H9 (cell line): Measurements from ENCODE around the gene BTBD6. TPM values are rescaled to one million over a fixed set of nuclear protein-coding genes. Genes with fewer than 3 reads are reported as not detected.

Experiments used
- DNase-seq: peaks from one replicate; pipeline ENCODE4 v3.0.0-alpha.2; 2017
- H2AFZ ChIP-seq: one replicate; pipeline ENCODE4 v1.6.1; 2013; ENCODE audit warnings: mild to moderate bottlenecking, low read length, control low read depth, moderate library complexity
- H2AK5ac ChIP-seq: 2 replicates; pipeline ENCODE4 v1.6.1; 2013; ENCODE audit warnings: low read length, control low read depth, mixed read lengths; ENCODE audit not compliant: insufficient read length
- H2BK120ac ChIP-seq: one replicate; pipeline ENCODE4 v1.6.1; 2013; ENCODE audit warnings: low read depth, mild to moderate bottlenecking, low read length, control low read depth, inconsistent platforms; ENCODE audit not compliant: poor library complexity, severe bottlenecking
- H2BK12ac ChIP-seq: 2 replicates; pipeline ENCODE4 v1.6.1; 2013; ENCODE audit warnings: low read length, control low read depth, mixed read lengths, low read depth; ENCODE audit not compliant: insufficient read length
- H2BK15ac ChIP-seq: 2 replicates; pipeline ENCODE4 v1.6.1; 2013; ENCODE audit warnings: low read depth, low read length, control low read depth
- H2BK20ac ChIP-seq: one replicate; pipeline ENCODE4 v1.6.1; 2013; ENCODE audit warnings: low read depth, mild to moderate bottlenecking, low read length, control low read depth, inconsistent platforms; ENCODE audit not compliant: poor library complexity, severe bottlenecking
- H2BK5ac ChIP-seq: 2 replicates; pipeline ENCODE4 v1.6.1; 2013; ENCODE audit warnings: low read length, control low read depth, mixed read lengths; ENCODE audit not compliant: insufficient read length
- H3K14ac ChIP-seq: 2 replicates; pipeline ENCODE4 v1.6.1; 2013; ENCODE audit warnings: low read length, control low read depth; ENCODE audit not compliant: insufficient read depth
- H3K18ac ChIP-seq: 2 replicates; pipeline ENCODE4 v1.6.1; 2013; ENCODE audit warnings: low read depth, mild to moderate bottlenecking, mixed read lengths, low read length, control low read depth; ENCODE audit not compliant: insufficient read length
- H3K23ac ChIP-seq: 2 replicates; pipeline ENCODE4 v1.6.1; 2013; ENCODE audit warnings: low read length, control low read depth, mixed read lengths, low read depth; ENCODE audit not compliant: insufficient read length
- H3K23me2 ChIP-seq: 2 replicates; pipeline ENCODE4 v1.6.1; 2013; ENCODE audit warnings: low read depth, mild to moderate bottlenecking, mixed read lengths, low read length, control low read depth; ENCODE audit not compliant: insufficient read length, poor library complexity, severe bottlenecking
- H3K27ac ChIP-seq: 2 replicates; pipeline ENCODE4 v1.5.1; 2013; ENCODE audit warnings: low read length, control low read depth, mixed read lengths, low read depth; ENCODE audit not compliant: insufficient read length
- H3K27me3 ChIP-seq: 2 replicates; pipeline ENCODE4 v1.6.1; 2013; ENCODE audit warnings: low read length, control low read depth, inconsistent platforms; ENCODE audit not compliant: insufficient read depth
- H3K4ac ChIP-seq: 2 replicates; pipeline ENCODE4 v1.6.1; 2013; ENCODE audit warnings: low read depth, mild to moderate bottlenecking, control low read depth, inconsistent platforms, low read length, moderate library complexity
- H3K4me1 ChIP-seq: 2 replicates; pipeline ENCODE4 v1.6.1; 2013; ENCODE audit warnings: low read length, control low read depth, inconsistent platforms; ENCODE audit not compliant: insufficient read depth
- H3K4me2 ChIP-seq: 2 replicates; pipeline ENCODE4 v1.6.1; 2013; ENCODE audit warnings: low read length, control low read depth, mixed read lengths; ENCODE audit not compliant: insufficient read length, insufficient read depth
- H3K56ac ChIP-seq: 2 replicates; pipeline ENCODE4 v1.6.1; 2013; ENCODE audit warnings: low read depth, mild to moderate bottlenecking, mixed read lengths, low read length, control low read depth; ENCODE audit not compliant: insufficient read length
- H3K79me1 ChIP-seq: 2 replicates; pipeline ENCODE4 v1.6.1; 2013; ENCODE audit warnings: low read depth, mild to moderate bottlenecking, moderate library complexity, low read length, control low read depth, inconsistent platforms; ENCODE audit not compliant: insufficient read depth, poor library complexity, severe bottlenecking
- H3K79me2 ChIP-seq: 2 replicates; pipeline ENCODE4 v1.6.1; 2013; ENCODE audit warnings: low read length, control low read depth, inconsistent platforms; ENCODE audit not compliant: insufficient read depth
- H3K9ac ChIP-seq: 2 replicates; pipeline ENCODE4 v1.6.1; 2013; ENCODE audit warnings: low read length, control low read depth, mixed read lengths; ENCODE audit not compliant: insufficient read length; ENCODE audit errors: extremely low read depth
- H3K9me3 ChIP-seq: one replicate; pipeline ENCODE4 v1.6.1; 2013; ENCODE audit warnings: low read depth, low read length, inconsistent platforms; ENCODE audit not compliant: control insufficient read depth
- H3T11ph ChIP-seq: one replicate; pipeline ENCODE4 v1.6.1; 2013; ENCODE audit warnings: mild to moderate bottlenecking, low read length, control low read depth, inconsistent platforms
- H4K20me1 ChIP-seq: one replicate; pipeline ENCODE4 v1.6.1; 2013; ENCODE audit not compliant: control insufficient read depth, insufficient read length, insufficient read depth
- H4K5ac ChIP-seq: 2 replicates; pipeline ENCODE4 v1.6.1; 2013; ENCODE audit warnings: low read depth, mild to moderate bottlenecking, mixed read lengths, low read length, control low read depth; ENCODE audit not compliant: insufficient read length
- H4K8ac ChIP-seq: replicated peaks from 2 replicates; pipeline ENCODE4 v1.6.1; 2013; ENCODE audit warnings: low read length, control low read depth, mixed read lengths, low read depth; ENCODE audit not compliant: insufficient read length
- H4K91ac ChIP-seq: 2 replicates; pipeline ENCODE4 v1.6.1; 2013; ENCODE audit warnings: low read depth, mild to moderate bottlenecking, moderate library complexity, mixed read lengths, low read length, control low read depth; ENCODE audit not compliant: insufficient read length
- H3K27ac Mint-ChIP-seq, 3 experiments: 2 replicates in 2 of 3; 3 replicates in 1 of 3; pipeline ENCODE4 v1.8.0; 2020 to 2021; ENCODE audit warnings: mixed read lengths in 3 of 3, mild to moderate bottlenecking in 1 of 3, moderate library complexity in 1 of 3
- H3K27me3 Mint-ChIP-seq: 2 replicates; pipeline ENCODE4 v1.8.0; 2021; ENCODE audit warnings: low read depth, mild to moderate bottlenecking, moderate library complexity, mixed read lengths
- H3K36me3 Mint-ChIP-seq, 3 experiments: 2 replicates in 2 of 3; 3 replicates in 1 of 3; pipeline ENCODE4 v1.8.0; 2020 to 2021; ENCODE audit warnings: low read depth in 3 of 3, mixed read lengths in 3 of 3; ENCODE audit not compliant: insufficient read depth in 1 of 3
- H3K4me1 Mint-ChIP-seq, 2 experiments: 2 replicates each; pipeline ENCODE4 v1.8.0; 2020; ENCODE audit warnings: mixed read lengths in 2 of 2
- H3K4me3 Mint-ChIP-seq, 2 experiments: 2 replicates in 1 of 2; 3 replicates in 1 of 2; pipeline ENCODE4 v1.8.0; 2020 to 2021; ENCODE audit warnings: mild to moderate bottlenecking in 2 of 2, mixed read lengths in 2 of 2, moderate library complexity in 1 of 2
- H3K9me3 Mint-ChIP-seq, 2 experiments: 2 replicates in 1 of 2; 3 replicates in 1 of 2; pipeline ENCODE4 v1.8.0; 2020; ENCODE audit warnings: mild to moderate bottlenecking in 2 of 2, mixed read lengths in 2 of 2, moderate library complexity in 1 of 2
- CTCF ChIP-seq: fragments of 200-600 bp; sonication (generic); conservative IDR thresholded peaks from 3 replicates; pipeline ENCODE4 v1.8.0; 2021; ENCODE audit warnings: antibody characterized with exemption, mild to moderate bottlenecking
- WGBS: extraction: QIAGEN DNeasy Blood & Tissue Kit; methylation state at CpG from one replicate; pipeline ENCODE4 v1.1.7; 2013; ENCODE audit warnings: missing lambda C conversion rate, low lambda C conversion rate, mixed read lengths; ENCODE audit not compliant: insufficient read length; ENCODE audit errors: extremely low coverage; 5-methylcytosine and 5-hydroxymethylcytosine counted together
- total RNA-seq: library from RNA; stranded (reverse); gene quantifications from 2 replicates; pipeline ENCODE4 v1.2.1, GENCODE V29; 2021

Gene BTBD6
- total RNA-seq, 1 experiment from 2014 or later, result 23.3 TPM

GRCh38 chr14:105274637-105275036 lies 26.3 kb downstream of the BTBD6 start:
- Histone ChIP-seq H3K27me3 (no peaks in the 10 kb centered on the region), H2AK5ac (no peak overlapping the region), H3K79me1 (no peaks in the 10 kb centered on the region), H3K23me2 (no peaks in the 10 kb centered on the region), H3K4me2 (no peak overlapping the region), H2BK12ac (no peak overlapping the region), H2BK15ac (no peak overlapping the region), H3K18ac (no peak overlapping the region), H3K23ac (no peak overlapping the region), H2AFZ (no peak overlapping the region), H4K8ac (no peak overlapping the region), H4K91ac (no peak overlapping the region), H3K4ac (no peak overlapping the region), H2BK20ac (no peak overlapping the region), H3K4me1 (no peaks in the 10 kb centered on the region), H3K79me2 (no peaks in the 10 kb centered on the region), H4K20me1 (no peaks in the 10 kb centered on the region), H3K14ac (no peak overlapping the region; the same call in 1 of the 2 replicates), H3K56ac (no peak overlapping the region), H2BK120ac (no peak overlapping the region), H4K5ac (no peak overlapping the region), H3K9me3 (no peaks in the 10 kb centered on the region), H3K9ac (no peak overlapping the region), H3T11ph (no peak overlapping the region), H2BK5ac (no peak overlapping the region), H3K27ac (no peak overlapping the region)
- DNase-seq, result peak; percentile 23
- TF ChIP-seq CTCF, result no peak
- Mint-ChIP-seq H3K27me3 (no peaks in the 10 kb centered on the region), H3K36me3 (no peaks in the 10 kb centered on the region), H3K4me1 (peaks cover 0 to 4% of the 10 kb centered on the region in 2 experiments; a peak in 2 of 4 replicates), H3K4me3 (no peak overlapping the region), H3K9me3 (no peaks in the 10 kb centered on the region), H3K27ac (peak overlapping the region in 1 of 3 experiments; percentile 11; a peak in 1 of 7 replicates)
- WGBS, result no CpG with 5 or more reads among the region's 6 CpGs
